GM12874 (cell line): Measurements from ENCODE around the gene TKTL1.

ENCODE experiments used
- TF ChIP-seq, protein P1 (sequence below): IDR thresholded peaks from 2 replicates; pipeline ENCODE4 v1.5.1; 2011; ENCODE audit warnings: low read depth, mild to moderate bottlenecking, control low read depth, low read length, moderate library complexity; ENCODE audit not compliant: insufficient read depth

The TKTL1 gene

DNA sequence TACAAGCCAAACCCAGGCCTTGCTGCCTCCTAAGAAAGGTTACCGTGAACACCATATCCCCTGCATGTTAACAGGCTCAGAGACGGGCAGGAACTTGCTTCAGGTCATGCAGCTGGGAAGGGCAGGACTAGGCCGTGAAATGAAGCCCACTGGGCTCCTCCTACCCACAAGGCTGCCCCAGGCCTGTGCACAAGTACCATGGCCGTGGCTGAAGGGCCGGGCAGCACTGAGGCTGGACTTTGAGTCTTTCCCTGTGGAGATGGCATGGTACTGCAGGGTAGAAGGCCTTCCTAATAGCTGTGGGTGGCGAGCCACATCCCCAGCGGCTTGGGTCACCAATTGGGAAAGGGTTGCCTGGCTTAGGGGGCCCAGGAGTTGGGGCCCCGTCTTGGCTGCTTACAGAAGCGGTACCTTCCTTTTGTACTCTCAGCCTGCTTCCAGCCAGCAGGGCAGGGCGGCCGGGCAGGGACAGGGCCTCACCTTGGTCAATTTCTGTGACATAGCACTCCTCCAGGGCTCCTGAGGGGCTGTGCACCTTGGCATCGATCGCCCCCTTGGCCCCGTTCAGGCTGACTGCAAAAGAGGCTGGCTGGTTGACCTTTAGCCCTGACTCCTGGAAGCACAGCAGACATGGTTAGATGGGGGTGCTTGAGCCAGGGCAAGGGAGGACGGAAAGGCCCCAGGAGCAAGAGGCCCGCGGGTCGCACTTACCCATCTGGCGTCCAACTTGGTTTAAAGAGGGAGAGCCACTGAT, 55.0 kb downstream of the TKTL1 start:
- TF ChIP-seq, protein P1, sequence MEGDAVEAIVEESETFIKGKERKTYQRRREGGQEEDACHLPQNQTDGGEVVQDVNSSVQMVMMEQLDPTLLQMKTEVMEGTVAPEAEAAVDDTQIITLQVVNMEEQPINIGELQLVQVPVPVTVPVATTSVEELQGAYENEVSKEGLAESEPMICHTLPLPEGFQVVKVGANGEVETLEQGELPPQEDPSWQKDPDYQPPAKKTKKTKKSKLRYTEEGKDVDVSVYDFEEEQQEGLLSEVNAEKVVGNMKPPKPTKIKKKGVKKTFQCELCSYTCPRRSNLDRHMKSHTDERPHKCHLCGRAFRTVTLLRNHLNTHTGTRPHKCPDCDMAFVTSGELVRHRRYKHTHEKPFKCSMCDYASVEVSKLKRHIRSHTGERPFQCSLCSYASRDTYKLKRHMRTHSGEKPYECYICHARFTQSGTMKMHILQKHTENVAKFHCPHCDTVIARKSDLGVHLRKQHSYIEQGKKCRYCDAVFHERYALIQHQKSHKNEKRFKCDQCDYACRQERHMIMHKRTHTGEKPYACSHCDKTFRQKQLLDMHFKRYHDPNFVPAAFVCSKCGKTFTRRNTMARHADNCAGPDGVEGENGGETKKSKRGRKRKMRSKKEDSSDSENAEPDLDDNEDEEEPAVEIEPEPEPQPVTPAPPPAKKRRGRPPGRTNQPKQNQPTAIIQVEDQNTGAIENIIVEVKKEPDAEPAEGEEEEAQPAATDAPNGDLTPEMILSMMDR: no peak

DNA sequence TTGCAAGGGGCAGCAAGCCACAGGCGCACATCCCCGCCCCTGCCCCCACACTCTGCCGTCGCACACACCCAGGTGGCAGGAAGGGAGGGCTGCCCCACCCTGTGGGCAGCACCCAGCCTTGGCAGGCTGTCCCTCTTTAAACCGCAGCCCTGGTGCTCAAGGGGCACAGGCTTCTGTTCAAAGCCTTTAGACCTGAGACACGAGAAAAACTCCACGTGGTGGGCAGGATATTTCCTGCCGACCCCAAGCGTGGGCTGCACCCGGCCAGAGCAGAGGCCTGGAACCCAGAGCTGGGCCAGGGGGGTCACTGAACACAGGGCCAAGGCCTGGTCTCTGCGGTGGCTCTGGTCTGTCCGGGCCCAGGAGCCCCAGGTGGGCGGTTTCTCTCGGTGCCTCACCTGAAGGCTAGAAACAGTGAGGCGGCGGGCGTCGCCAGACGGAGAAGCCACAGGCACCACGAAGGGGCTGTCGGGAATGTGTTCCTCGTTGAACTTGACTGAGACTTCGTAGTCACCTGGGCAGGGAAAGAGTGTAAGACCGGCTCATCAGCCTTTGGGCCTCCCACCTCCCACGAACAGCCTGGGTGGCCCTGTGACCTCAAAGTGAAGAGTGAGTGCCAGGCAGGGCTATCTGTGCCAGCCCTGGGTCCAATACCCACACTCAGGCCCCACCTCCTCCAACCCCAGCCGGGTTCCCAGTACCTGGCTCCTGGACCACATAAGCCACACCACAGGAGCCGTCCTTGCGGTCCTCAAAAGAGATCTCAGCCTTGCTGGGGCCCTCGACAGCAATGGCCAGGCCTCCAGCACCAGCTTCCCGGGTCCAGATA, 55.8 kb downstream of the TKTL1 start:
- TF ChIP-seq, protein P1: no peak

DNA sequence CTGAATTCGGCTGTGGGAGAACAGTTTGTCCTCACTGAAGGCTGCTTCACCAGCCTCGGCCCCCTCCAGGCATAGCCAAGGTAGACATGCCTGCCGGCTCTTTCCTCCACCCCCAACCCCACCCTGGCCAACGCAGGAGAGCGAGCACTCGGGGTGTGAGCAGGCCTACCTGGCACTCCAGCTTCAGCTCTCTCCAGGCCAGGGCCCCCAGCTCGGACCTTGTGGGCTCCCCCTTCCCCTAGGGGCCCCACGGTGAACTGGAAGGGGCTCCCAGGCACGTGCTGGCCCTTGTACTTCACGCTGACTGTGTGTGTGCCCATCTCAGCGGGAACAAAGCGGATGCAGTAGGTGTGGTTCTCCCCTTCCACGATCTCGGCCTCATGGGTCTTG, 56.4 kb downstream of the TKTL1 start:
- TF ChIP-seq, protein P1: no peak

DNA sequence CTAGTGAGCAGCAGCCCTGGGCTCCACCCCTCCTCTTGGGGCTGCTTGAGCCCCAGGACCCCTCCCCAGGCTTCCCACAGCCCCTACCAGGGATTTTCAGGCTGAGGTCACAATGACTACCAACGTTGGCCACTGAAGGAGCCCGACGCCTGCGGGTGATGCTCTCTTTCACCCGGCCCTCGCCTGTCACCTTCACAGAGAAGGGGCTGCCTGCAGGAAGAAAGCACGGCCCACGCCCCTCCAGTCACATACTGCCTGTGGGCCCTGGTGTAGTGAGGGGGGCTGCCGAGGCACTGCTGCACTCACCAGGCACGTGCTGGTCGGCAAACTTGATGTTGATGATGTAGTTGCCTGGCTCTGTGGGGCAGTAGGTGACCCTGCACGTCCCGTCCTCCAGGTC, 56.9 kb downstream of the TKTL1 start:
- TF ChIP-seq, protein P1: no peak

DNA sequence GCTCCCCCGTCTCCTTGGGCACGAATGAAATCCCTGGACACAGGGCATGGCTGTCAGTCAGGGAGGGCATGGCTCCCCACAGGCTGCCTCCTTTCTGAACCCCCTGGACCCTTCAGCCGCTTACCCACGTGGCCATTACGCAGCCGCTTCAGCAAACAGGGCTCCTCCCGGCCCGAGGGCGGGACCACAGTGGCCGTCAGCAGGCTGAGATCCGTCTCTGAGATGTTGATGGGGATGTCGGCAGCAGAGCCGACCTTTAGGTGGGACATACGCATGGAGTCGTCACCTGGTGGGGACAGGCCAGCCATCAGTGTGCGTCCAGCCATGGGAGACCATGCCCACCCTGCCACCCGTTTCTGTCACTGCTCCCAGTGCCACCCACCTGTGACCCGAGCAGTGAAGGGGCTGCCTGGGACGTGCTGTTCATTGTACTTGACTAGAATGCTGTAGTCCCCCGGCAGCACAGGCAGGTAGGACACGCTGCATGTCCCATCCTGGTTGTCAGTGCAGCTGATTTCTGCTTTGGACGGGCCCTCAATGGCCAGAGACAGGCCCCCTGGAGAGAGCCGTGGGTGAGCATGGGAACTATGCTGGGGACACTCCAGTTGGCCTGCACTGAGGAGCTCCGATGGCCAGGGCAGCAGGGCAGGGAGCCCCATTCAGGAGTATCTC, 57.7 kb downstream of the TKTL1 start:
- TF ChIP-seq, protein P1: no peak

DNA sequence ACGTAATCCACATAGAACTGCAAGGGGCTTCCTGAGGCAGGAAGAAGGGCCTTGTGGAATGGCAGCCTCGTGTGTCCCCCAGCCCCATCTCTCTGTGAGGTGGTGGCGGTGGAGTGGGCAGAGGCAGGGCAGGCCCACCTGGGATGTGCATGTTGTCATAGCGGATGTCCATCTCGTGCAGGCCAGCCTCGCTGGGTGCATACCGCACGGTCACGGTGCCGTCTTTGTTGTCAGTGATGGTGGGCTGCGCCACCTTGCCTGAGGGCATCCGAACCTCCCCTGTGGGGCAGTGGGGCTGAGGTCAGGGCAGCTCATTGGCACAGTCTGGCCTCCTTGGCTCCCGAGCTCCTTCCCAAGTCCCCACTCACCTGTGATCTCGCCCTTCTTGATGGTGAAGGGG, 58.4 kb downstream of the TKTL1 start:
- TF ChIP-seq, protein P1: no peak

DNA sequence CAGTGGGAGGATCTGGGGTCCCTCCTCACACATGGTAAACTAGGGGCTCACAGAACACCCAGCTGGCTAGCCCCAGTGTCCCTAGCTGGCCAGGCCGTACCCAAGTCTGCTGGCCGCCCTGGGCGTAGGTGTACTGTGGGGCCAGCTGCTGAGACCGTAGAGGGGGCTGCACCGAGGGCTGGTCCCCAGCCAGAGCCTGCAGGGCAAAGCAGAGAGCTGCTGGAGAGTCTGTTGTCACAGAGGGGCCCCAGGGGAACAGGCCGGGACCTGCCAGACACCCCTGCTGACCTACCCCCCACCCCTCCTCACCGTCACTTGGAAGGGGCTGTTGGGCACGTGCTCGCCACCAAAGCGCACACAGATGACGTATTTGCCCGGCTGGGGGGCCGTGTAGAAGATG, 58.9 kb downstream of the TKTL1 start:
- TF ChIP-seq, protein P1: no peak
